ENCODE results near the gene SYNE4.

DNA sequence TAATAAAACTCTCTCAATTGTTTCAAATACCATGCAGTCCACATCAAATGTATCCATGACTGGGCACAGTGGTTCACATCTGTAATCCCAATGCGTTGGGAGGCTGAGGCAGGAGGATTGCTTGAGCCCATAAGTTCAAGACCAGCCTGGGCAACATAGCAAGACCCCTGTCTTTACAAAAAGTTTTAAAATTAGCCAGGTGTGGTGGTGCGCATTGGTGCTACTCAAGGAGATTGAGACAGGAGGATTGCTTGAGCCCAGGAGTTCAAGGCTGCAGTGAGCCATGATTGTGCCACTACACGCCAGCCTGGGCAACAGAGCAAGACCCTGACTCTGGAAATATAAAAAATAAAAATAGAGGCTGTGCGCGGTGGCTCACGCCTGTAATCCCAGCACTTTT lies 19.1 kb upstream of the SYNE4 start:
- TF ChIP-seq POLR2A (IDR thresholded peaks at IDR 0.05; ENCODE audit: low read depth, low read length) (no peak), TAF1 (IDR thresholded peaks at IDR 0.05; ENCODE audit: low read depth, low read length) (no peak), POLR2AphosphoS5 (IDR thresholded peaks at IDR 0.05; ENCODE audit: low read depth, low read length) (no peak), SPI1 (IDR thresholded peaks at IDR 0.05; ENCODE audit: low read depth, low read length) (no peak), POU2F2 (IDR thresholded peaks at IDR 0.05; ENCODE audit: low read depth, low read length) (no peak), PAX5 (IDR thresholded peaks at IDR 0.05; ENCODE audit: insufficient read depth, low read length, severe bottlenecking) (no peak)

Data from GM12891 (cell line).